Thyroid gland (tissue), 4 donors: ENCODE measurements around the gene FNDC10.

Source experiments
- POLR2A ChIP-seq, 2 donors: fragments of 450-650 bp; IDR thresholded peaks; one replicate each; pipeline ENCODE4 v1.6.1; 2017; ENCODE audit warnings: antibody characterized with exemption in 2 of 2, mild to moderate bottlenecking in 2 of 2, moderate library complexity in 1 of 2
- TF ChIP-seq, protein P1 (sequence below), 6 experiments: fragments of 200-600 bp in 3 of 6; fragments of 450-650 bp in 3 of 6; sonication (generic) in 3 of 6; IDR thresholded peaks; one replicate each; pipeline ENCODE4 v1.5.1; 2016 to 2019; ENCODE audit warnings: antibody characterized with exemption in 6 of 6, mild to moderate bottlenecking in 2 of 6, inconsistent platforms in 1 of 6, moderate library complexity in 1 of 6

DNA sequence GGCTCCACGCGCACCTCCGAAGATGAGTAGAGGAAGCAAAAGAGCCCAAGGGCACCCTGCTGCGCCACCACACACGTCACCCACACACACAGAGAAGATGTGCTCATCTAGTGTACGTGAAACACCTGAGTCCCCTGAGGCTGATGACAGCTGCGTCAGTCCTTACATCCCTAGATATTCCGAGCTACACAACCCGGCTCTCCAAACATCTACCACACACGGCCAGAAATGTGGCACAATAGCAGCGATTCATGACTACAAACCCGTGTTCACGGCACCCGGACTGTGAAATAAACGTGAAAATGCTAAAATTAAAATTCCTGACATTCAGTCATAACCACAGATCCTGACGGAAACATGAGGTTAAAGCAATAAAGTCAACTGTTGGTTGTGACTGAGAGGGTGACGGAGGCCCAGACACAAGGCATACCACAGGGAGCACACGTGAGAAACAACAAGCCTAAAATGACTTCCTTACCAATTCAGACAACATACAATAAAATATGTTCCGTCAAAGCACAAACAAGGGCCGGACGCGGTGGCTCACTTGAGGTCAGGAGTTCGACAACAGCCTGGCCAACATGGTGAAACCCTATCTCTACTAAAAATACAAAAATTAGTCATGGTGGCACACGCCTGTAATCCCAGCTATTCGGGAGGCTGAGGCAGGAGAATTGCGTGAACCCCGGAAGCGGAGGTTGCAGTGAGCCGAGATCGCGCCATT lies 32.6 kb downstream of the FNDC10 start:
- TF ChIP-seq, protein P1, sequence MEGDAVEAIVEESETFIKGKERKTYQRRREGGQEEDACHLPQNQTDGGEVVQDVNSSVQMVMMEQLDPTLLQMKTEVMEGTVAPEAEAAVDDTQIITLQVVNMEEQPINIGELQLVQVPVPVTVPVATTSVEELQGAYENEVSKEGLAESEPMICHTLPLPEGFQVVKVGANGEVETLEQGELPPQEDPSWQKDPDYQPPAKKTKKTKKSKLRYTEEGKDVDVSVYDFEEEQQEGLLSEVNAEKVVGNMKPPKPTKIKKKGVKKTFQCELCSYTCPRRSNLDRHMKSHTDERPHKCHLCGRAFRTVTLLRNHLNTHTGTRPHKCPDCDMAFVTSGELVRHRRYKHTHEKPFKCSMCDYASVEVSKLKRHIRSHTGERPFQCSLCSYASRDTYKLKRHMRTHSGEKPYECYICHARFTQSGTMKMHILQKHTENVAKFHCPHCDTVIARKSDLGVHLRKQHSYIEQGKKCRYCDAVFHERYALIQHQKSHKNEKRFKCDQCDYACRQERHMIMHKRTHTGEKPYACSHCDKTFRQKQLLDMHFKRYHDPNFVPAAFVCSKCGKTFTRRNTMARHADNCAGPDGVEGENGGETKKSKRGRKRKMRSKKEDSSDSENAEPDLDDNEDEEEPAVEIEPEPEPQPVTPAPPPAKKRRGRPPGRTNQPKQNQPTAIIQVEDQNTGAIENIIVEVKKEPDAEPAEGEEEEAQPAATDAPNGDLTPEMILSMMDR (IDR thresholded peaks at IDR 0.05) = no peak
- no peak for TF ChIP-seq POLR2A (IDR thresholded peaks at IDR 0.05)
